ENCODE results near the gene GAGE2A.
"Not testable (repeated sequence)": the region's sequence is repeated elsewhere in the genome, so short reads cannot be mapped to it uniquely, and the experiment has no call there.

GRCh38 chrX:49570100-49570499, 19.2 kb upstream of the GAGE2A start, which contains the start of gene GAGE12G:
- TF ChIP-seq, protein P1, sequence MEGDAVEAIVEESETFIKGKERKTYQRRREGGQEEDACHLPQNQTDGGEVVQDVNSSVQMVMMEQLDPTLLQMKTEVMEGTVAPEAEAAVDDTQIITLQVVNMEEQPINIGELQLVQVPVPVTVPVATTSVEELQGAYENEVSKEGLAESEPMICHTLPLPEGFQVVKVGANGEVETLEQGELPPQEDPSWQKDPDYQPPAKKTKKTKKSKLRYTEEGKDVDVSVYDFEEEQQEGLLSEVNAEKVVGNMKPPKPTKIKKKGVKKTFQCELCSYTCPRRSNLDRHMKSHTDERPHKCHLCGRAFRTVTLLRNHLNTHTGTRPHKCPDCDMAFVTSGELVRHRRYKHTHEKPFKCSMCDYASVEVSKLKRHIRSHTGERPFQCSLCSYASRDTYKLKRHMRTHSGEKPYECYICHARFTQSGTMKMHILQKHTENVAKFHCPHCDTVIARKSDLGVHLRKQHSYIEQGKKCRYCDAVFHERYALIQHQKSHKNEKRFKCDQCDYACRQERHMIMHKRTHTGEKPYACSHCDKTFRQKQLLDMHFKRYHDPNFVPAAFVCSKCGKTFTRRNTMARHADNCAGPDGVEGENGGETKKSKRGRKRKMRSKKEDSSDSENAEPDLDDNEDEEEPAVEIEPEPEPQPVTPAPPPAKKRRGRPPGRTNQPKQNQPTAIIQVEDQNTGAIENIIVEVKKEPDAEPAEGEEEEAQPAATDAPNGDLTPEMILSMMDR (IDR thresholded peaks at IDR 0.05) = not testable (repeated sequence)
- not testable (repeated sequence) for TF ChIP-seq POLR2A (IDR thresholded peaks at IDR 0.05)

Measured in body of pancreas (tissue), 4 donors.